ENCODE data around the gene TUBB8.
"Not testable (repeated sequence)": the region's sequence is repeated elsewhere in the genome, so short reads cannot be mapped to it uniquely, and the experiment has no call there.

The TUBB8 gene

GRCh38 chr10:48996-49395 is at the start of gene TUBB8:
TSS of gene TUBB8 (minus strand) at chr10:49296. CDS start at chr10:49238, 58 bp downstream.
- DNase-seq (ENCODE audit: low read depth, low spot score), result no peak

GRCh38 chr10:96466-96865 is 47.4 kb upstream of the TUBB8 start:
- DNase-seq (ENCODE audit: low read depth, low spot score), result no peak

DNA sequence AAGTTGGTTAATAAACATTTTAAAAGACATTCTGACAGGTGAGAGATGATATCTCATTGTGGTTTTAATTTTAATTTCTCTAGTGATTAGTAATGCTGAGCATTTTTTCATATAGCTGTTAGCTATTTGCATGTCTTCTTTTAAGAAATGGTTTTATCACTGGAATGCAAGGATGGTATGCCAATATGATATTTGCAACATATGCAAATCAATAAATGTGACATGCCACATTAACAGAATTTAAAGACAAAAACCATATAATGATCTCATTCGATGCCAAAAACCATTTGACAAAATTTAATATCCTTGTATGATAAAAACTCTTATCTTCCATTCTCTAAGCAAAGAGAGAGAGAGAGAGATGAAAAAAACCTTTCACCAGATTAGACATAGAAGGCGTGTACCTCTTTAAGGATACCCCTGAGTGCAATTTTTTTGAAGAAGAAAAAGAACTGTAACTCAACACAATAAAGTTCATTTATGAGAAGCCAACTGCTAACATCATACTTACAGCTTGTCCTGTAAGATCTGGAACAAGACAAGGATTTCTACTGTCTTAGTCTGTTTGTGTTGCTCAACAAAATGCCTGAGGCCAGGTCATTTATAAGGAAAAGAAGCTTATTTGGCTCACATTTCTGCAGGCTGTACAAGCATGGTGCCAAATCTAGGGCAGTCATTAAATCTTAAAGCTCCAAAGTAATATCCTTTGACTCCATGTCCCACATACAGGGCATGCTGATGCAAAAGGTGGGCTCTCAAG is 46.4 kb upstream of the TUBB8 start:
- no peak for DNase-seq (ENCODE audit: low read depth, low spot score)

- DNase-seq (ENCODE audit: low read depth, low spot score), result no peak
Measured at GRCh38 chr10:94613-95012, 45.5 kb upstream of the TUBB8 start.

- DNase-seq (ENCODE audit: low read depth, low spot score), result no peak
Measured at GRCh38 chr10:92846-93245, 43.8 kb upstream of the TUBB8 start.

- DNase-seq (ENCODE audit: low read depth, low spot score), result no peak
Measured at GRCh38 chr10:92153-92552, 43.1 kb upstream of the TUBB8 start.

- no peak for DNase-seq (ENCODE audit: low read depth, low spot score)
Measured at GRCh38 chr10:91313-91712, 42.2 kb upstream of the TUBB8 start.

DNA sequence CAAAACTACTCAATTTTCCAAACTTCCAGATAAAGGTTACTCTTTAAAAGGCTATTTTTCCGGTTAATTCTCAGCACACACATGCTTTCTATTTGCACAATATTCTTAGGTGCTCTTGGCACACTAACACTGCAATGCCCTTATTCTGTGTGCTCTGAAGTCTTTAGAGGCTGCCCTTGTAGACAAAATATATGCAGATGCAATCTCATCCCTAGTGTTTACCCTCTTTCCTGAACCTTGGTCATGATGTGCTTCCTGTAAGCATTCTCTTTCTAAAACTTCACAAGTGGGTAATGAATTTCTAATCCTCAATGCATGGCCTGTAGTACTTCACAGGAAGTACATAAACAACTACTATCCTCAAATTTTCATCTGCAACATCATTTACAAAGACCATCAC is 41.1 kb upstream of the TUBB8 start:
- no peak for DNase-seq (ENCODE audit: low read depth, low spot score)

DNA sequence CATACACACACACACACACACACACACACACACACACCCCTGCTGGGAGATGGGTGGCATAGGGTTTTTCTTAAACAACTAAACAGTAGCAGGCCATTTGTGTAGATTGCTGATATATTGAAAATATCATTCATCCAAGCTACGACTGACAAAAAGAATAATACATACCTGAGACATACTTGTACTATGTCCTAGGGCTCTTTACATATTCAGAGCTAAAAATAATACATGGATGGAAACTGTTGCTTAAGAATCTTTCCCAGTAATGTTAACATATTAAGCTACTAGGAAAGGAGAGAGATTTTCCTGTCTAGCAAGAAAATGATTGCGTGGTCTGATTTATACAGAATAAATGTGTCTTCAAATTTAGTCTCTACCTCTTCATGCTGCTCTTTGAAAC is 40.2 kb upstream of the TUBB8 start:
- no peak for DNase-seq (ENCODE audit: low read depth, low spot score)

GRCh38 chr10:88253-88652 is 39.2 kb upstream of the TUBB8 start:
- no peak for DNase-seq (ENCODE audit: low read depth, low spot score)

DNA sequence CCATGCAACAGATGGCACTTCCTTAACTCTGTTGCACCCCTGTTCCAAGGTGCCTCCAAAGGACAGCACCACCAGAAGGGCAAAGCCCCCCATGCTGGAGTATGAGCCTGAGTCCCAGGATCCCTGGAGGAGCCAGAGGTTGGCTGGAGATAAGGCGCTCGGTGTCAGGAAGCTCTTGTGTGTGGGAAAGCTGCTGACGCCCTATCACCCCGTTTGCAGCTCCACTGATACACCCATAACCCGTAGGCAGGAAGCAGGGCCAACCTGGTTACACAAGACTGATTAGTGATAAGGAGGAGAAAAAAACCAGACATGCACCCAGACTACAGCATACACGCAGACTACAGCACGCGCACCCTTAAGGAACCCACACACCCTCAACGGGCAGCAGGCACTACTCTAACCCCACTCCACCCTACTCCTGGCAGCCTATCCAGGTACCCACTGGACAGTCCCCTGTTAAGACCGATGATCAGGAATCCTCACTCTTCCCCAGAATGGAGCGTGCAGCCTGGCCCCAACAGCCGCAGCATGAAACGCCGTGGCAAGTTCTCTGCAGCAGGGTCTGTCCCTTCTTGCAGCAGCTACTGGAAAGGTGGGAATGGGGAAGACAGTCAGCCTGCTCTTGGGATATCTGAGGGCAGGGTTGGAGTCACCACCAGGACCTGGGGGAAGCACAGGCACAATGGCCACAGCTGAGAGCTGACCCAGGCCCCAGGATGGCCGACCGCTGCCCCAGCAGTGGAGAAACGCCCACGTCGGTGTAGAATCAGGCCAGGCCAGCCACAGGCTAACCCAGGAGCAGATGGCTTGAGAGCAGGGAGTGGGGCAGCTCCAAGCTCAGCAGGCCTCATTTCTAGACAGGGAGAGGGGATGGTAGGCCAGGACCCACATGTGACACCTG is 38.3 kb upstream of the TUBB8 start:
- no peak for DNase-seq (ENCODE audit: low read depth, low spot score)

DNA sequence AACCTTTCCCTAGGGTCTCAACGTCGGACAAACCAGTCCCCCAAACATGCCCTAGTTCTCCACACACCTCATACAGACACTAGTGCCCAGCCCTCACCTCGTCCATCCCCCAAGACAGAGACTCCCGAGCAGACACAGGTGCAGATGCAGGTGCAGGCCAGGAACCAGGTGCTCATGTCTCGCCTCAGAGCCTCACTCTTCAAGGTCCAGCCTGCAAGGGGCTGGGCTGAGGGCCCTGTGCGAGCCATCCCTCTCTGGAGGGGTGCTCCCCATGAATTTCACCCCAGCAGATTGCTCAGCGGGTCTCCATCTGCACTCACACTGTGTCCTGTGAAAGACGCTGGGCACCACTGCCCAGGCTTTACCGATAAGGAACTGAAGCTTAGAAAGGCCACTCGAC is 36.9 kb upstream of the TUBB8 start:
- no peak for DNase-seq (ENCODE audit: low read depth, low spot score)

DNA sequence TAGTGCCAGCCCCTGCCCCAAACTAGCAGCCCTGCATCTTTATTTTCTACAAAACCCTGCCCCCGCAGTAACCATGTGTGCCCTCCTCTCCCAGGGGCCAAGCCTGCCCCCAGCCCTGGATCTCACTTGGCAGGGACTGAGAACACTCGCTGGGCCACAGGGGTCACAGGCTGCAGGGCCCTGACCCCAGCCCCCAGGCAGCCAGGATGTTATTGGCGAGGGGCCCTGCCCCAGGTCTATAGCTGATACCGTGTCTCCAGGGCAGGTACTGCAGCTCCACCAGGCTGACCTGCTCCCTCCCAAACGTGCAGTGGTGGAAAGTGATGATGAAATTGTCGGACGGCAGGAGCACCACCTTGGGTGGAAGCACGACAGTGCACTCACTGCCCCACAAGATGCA is 35.9 kb upstream of the TUBB8 start:
- no peak for DNase-seq (ENCODE audit: low read depth, low spot score)

DNA sequence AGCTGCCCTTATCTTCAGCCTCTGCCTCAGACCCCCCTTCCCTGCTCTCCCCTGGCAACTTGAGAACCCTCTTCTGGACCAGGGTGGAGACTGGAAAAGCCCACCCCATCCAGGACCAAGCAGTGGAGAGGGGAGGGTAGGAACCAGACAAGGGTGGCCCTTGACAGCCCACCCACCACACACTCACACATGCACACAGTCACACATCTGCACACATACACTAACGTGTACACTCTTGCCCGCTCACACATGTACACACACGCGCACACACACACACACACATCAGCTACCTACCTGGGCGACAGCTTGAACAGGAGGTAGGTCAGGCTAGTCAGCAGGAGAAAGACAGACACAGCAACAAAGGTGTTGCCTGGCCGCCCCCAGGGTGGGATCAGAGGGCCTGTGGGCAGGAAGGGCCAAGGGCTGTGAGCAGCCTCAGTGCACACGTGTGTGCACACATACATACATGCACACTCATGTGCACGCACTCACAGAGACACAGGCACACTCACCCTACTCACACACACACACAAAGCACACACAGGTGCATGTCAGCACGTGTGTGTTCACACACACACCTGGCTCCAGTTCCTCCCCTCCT is 34.9 kb upstream of the TUBB8 start:
- no peak for DNase-seq (ENCODE audit: low read depth, low spot score)

- no peak for DNase-seq (ENCODE audit: low read depth, low spot score)
Measured at GRCh38 chr10:80477-81105, 31.5 kb upstream of the TUBB8 start.

DNA sequence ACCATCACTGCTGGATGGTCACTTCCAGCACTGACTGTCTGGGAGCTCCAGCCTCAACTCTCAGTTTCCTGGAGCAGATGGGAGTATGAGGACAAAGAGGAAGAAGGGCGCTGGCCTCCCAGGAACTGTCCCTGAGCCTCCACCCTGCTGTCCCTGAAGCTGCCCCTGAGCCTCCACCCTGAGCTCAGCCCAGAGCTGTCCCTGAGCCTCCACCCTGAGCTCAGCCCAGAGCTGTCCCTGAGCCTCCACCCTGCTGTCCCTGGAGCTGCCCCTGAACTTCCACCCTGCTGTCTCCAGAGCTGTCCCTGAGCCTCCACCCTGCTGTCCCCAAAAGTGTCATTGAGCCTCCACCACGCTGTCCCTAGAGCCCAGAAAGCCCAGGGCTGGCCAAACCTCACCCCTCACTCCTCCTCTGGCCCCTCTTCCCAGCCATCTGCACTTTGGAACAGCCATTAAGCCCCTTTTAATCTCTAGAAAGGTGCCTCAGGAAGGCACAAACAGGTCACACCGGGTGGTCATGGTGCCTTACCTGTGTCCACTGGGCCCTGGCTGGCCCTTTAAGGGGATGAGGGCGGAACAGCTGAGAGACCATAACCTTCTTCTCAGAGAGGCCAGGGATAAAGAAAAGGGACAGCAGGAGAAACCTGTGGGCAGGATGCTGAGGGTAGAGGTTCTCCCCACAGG is 30.6 kb upstream of the TUBB8 start:
- DNase-seq (ENCODE audit: low read depth, low spot score), result no peak

- no peak for DNase-seq (ENCODE audit: low read depth, low spot score)
Measured at GRCh38 chr10:78556-78955, 29.5 kb upstream of the TUBB8 start.

DNA sequence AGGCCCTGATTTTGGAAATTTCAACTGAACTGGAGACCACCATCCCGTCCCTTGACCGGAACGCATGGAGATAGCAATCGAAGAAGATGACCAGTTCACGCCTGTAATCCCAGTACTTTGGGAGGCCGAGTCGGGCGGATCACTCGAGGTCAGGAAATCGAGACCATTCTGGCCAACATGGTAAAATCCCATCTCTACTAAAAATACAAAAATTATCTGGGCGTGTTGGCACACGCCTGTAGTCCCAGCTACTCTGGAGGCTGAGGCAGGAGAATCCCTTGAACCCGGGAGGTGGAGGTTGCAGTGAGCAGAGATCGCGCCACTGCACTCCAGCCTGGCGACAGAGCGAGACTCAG is 25.1 kb upstream of the TUBB8 start:
- not testable (repeated sequence) for DNase-seq (ENCODE audit: low read depth, low spot score)

DNA sequence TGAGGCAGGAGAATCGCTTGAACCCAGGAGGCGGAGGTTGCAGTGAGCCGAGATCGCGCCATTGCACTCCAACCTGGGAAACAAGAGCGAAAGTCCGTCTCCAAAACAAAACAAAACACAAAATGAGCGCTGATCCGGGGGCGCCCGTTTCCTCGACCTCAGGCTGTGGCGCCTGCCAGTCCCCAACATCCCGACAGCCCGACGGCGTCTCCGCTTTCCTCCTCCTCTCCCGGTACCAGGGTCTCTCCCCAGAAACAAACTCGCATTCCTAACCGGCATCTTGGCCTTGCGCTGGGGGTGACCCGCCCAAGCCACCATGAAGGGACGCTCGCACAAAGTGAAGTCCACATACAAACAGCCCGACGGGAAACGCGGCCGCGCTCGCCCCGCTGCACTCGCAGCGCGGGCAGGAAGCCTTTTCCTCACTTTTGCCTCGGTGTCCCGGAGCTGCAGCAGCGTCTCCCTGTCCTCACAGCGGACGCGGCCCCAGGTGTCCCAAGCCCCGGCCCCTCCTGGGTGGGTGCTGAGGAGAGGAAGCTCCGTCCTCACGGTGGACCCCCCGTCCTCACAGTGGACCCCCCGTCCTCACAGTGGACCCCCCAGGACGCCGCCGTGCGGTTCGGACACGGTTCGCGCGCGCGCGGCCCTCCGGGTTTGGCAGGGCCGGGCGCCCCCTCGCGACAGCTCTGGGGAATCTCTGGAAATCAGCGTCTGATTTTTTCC is 24.6 kb upstream of the TUBB8 start:
- DNase-seq (ENCODE audit: low read depth, low spot score), result peak; percentile 76

DNA sequence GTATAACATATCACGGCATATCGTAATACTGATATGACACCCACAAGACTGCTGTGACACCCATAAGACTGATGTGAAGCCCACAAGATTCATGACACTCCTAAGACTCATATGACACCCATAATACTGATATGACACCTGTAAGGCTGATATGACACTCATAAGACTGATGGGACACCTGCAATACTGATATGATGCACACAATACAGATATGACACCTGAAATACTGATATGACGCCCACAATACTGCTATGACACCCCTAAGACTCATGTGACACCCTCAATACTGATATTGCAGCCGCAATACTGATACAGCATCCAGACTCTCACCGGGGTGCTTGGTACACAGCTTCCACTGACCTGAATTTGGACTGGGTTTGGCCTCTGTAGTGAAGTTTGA is 19.1 kb upstream of the TUBB8 start:
- DNase-seq (ENCODE audit: low read depth, low spot score), result not testable (repeated sequence)

DNA sequence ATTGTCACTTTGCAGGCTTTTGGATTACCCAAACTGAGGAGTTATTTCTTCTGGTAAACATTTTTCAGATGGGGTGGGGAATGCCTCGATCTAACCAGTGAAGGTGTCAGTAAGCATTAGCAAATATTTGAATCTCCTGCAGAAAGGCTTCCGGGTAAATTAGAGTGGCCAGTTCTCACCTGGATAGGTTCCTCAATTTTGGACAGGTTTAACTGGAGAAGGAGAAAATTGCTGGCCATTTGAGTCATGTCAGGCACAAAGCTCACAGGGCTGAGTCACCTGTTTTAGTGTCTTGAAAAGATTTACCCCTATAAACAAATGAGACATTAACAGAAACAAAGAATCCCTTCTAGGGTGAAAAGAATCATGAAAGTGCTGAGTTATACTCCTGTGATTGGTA is 830 bp upstream of the TUBB8 start:
- not testable (repeated sequence) for DNase-seq (ENCODE audit: low read depth, low spot score)
